Ammon's horn (tissue), 1 donor: Measurements from ENCODE around the gene CDH4.

Experiments used
- DNase-seq: peaks from one replicate; pipeline ENCODE4 v3.0.0-alpha.2; 2016; ENCODE audit warnings: low spot score

Gene CDH4

DNA sequence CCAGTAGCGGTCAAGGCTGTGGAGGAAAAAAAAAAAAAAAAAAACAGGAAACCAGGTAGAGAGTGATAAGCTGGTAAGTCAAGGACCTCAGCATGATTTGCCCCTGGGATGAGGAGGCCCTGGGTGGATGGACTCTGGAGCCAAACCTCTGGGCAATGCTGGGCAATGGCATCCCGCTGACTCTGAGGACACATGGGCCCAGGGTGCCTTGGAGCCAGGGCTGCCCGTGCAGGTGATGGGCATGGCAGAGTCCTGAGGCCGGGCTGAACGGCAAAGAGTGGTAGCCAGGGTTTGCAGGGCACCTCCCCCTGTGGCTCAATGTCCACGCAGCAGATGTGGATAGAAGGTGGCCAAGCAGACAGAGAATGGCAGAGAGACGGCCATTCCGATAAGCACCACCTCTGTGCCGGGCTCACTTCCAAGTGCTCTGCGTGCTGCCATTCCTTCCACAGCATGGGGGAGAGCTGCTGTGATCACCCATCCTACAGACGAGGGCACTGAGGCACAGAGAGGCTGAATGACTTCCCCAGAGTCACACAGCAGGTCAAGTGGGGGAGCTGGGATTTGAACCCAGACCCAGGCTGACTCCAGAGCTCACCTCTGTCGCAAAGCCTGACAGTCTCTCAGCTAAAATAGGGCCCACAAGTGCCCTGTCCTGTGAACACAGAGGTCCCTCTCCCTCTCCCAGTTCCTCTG lies 353.9 kb downstream of the CDH4 start:
- DNase-seq, result no peak

GRCh38 chr20:61608275-61609085 lies 356.4 kb downstream of the CDH4 start:
- no peak for DNase-seq

- no peak for DNase-seq
These were observed 357.4 kb downstream of the CDH4 start for GRCh38 chr20:61609461-61609860.

- no peak for DNase-seq
These were observed 359.5 kb downstream of the CDH4 start for GRCh38 chr20:61611401-61612180.

DNA sequence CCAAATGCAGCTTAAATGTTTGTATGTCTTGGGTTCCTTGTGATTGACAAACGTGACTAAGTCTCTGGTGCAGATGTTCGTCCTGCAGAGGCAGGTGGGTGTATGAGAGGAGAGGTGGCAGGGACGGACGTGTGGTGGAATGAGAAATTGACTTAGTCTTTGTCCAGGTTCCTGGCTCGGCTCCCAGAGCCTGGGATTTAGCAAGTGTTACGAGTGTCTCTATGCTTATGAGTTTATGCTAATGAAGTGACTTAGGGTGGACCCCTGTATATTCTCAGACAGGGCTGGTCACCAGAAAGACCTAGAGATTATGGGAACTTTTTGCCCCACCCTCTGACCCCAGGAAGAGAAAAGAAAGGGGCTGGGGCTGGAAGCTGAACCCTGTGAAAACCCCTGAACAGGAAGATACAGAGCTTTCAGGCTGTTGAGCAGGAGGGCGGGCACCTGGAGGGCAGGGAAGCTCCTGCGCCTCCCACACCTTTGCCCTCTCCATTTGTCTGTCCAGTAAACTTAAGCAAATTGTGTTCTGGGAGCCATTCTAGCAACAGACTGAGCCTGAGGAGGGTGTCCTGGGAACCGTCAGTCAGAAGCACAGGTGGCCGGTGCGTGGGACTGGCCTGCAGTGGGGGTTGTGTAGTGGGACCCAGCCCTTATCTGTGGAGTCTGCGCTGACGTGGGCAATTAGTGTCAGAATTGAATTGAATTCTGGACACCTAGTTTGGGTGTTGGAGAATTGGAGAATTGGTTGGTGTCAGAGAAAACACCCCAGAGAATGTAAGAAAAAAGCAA lies 362.1 kb downstream of the CDH4 start:
- DNase-seq, result no peak

- DNase-seq, result no peak
These were observed 362.6 kb downstream of the CDH4 start for GRCh38 chr20:61614706-61615100.

- DNase-seq, result no peak
These were observed 363.7 kb downstream of the CDH4 start for GRCh38 chr20:61615806-61616205.

GRCh38 chr20:61619751-61620150 lies 367.7 kb downstream of the CDH4 start:
- peak; percentile 59 for DNase-seq

GRCh38 chr20:61620174-61620573 lies 368.1 kb downstream of the CDH4 start:
- DNase-seq, result no peak

GRCh38 chr20:61621035-61621730 lies 369.1 kb downstream of the CDH4 start:
- peak; percentile 74 for DNase-seq

DNA sequence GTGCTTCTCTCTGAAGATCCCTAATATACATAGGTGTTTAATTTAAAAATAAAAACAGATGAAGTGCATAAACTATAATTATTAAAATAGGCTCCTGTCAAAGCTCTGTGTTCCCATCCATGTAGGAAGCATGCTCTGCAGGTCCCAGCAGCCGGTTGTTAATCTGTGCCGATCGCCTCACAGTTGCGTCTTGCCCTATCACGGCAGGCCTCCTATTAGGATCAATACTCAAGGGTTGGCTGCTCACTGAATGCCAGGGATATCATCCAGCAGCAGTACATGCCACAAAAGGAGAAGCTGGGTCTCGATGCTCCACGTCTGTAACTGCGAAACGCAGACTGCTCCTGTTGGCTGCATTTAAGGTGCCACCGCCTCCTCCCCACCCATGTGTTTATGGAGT lies 369.8 kb downstream of the CDH4 start:
- no peak for DNase-seq

DNA sequence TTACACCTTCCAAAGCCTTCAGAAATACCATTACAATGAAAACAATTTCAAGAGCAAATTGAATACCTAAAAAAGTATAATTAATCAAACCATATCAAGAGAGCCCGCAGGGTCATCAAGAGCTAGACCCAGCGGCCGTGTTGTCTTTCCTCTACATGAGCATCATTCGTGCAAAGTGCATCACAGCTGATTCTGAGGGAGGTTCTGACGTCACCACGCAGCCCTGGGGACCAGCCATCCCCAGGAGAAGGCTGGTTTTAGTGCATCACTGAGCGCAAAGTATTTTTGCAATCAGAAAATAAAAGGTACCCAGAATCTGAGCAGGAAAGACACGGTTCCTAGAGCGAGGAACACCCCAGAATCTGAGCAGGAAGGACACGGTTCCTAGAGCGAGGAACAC lies 371.4 kb downstream of the CDH4 start:
- DNase-seq, result no peak

GRCh38 chr20:61625246-61625645 lies 373.2 kb downstream of the CDH4 start:
- peak; percentile 64 for DNase-seq

GRCh38 chr20:61626412-61626811 lies 374.4 kb downstream of the CDH4 start:
- DNase-seq, result no peak

GRCh38 chr20:61627791-61628415 lies 375.8 kb downstream of the CDH4 start:
- DNase-seq, result no peak

- no peak for DNase-seq
These were observed 376.4 kb downstream of the CDH4 start for GRCh38 chr20:61628480-61628879.

- DNase-seq, result peak; percentile 52
These were observed 377.0 kb downstream of the CDH4 start for GRCh38 chr20:61628901-61629601.

DNA sequence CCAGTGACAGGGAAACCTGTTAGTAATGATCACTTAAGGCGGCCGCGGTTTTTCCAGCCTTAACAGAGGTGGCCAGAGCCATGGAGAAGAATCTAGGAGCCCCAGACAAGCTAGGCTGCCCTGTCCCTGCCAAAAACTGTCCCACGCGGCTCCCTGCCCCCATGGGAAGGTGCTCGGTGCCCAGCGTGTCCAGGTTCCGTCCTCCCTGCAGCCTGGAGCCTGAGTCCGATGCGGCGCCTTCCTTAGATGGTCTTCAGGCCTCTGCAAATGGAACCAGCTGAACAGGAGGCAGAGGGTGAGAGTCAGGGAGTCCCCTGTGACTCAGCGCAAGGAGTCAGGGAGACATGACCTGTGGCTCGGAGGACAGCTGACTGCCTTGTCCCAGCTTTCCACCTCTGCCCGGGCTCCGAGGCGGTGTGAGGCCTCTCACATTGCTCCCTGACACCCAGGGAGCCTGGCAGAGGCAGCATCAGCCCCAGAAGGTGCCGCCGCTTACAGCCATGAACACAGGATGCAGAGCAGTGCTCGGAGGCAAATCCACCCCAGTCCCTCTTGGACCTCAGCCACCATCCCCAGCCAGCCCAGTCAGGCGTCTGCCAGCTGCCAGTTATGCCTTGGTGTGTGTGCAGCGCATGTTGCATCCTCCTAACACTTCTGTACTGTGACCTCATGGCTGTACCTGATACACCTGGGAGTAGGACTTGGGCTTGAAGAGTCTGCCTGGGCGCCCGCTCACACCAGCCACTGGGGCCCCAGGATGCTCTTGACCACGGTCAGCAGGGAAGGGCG lies 377.7 kb downstream of the CDH4 start:
- DNase-seq, result no peak

DNA sequence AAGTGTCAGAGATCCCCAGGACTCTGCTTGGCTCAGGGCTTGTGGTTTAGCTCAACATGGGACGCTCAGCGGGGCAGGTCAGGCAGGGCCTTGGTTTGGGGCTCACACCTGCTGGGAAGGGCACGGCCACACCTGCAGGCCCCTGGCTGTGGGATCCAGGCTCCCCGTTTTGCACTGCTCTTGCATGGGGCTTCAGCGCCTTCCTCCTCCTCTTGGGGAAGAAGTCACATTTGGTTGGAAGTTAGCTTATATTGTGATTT lies 378.3 kb downstream of the CDH4 start:
- DNase-seq, result no peak

DNA sequence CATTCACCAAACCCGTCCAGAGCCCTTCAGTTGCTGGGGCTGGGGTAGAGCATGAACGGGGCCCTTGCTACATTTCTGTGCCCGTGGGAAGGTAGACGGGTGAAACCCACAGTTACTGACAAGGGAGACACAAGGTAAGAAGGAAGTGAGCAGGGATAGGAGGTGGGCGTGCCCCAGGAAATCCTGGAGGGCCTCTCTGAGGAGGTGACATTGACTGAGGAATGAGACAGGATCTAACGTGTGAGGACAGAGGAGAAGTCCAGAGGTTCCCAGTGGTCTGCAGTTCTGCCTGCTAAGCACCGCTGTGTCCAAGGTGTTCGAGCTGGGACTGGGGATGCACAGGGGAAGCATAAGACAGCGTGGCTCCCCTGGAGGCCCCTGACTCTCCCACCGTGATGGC lies 378.8 kb downstream of the CDH4 start:
- DNase-seq, result no peak
